ENCODE data around the gene C10orf67. TPM values are rescaled to one million over a fixed set of nuclear protein-coding genes. Genes with fewer than 3 reads are reported as not detected.
"Not testable (repeated sequence)": the region's sequence is repeated elsewhere in the genome, so short reads cannot be mapped to it uniquely, and the experiment has no call there.

The C10orf67 gene
- total RNA-seq, 1 donor from 2014 or later = not detected

- no peak for DNase-seq
Measured at GRCh38 chr10:23322082-23322481, 22.5 kb downstream of the C10orf67 start.

GRCh38 chr10:23319835-23320234, 24.8 kb downstream of the C10orf67 start:
- DNase-seq = no peak

DNA sequence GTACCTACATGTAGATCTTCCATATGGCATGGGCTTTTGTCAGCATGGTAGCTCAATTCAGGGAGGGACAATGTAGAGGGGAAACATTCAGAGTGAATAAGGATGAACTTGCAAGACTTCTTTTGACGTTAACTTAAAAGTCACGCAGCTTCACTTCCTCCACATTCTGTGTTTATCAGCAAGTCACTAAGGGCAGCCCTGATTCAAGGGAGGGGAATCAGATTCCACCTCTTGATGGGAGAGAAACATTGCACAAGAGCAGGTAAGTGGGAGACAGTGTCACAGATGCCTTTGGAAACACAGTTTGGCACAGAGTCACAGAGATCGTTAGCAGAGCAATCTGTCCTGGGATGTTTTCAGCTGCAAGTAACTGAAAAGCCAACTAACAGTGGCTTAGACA, 26.2 kb downstream of the C10orf67 start:
- DNase-seq = no peak

DNA sequence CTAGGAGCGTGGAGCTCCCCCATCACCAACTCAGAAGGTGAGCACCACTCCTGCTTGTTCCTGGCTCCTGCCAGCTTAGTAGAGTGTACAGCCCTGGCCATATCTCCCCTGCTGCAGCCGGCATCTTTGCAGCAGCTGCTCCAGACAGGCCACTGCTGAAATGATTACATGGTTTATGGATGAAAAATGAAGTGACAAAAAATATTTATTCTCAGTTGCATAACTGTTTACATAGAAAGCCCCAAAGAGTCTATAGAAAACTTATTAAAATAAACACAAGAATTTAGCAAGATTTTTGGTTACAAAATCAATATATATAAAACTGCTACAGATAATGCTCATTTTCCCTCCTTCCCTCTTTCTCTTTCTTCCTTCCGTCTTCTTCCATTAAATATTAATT, 27.2 kb downstream of the C10orf67 start:
- no peak for DNase-seq

DNA sequence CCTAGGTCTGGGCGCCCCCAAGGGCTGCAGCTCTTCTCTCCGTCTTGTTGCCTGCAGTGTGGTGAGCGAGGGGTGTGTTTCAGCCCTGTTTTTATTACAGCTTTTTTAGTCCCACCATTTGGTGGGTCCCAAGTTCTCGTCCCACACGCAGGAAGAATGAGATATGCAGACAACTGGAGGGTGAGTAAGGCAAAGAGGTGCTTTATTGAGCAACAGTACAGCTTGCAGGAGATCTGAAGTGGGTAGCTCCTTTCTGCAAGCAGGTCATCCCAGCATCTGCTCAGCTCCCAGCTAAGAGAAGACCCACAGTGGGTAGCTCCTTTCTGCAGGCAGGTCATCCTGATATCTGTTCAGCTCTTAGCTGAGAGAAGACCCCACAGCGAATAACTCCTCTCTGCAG, 28.2 kb downstream of the C10orf67 start:
- DNase-seq = no peak

DNA sequence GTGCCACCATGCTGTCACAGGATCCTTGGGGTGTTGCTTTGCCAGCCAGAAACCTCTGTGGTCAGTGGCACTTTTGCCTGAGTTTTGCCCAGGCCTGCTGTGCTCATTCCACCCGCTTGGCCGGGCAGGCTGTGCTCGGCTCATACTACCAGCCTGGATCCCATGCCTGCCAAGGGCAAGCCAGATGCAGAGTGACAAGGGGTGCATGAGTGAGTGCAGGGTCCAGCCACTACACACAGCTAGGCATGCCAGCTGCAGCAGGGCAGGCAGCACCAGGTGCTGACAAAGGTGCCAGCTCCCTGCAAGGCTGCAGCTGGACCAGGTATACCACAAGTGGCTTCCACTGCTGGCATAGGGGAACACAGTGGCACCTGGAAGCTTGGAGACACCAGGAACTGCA, 28.6 kb downstream of the C10orf67 start:
- DNase-seq = no peak

- DNase-seq = peak; percentile 80
Measured at GRCh38 chr10:23314835-23315239, 29.8 kb downstream of the C10orf67 start.

GRCh38 chr10:23311034-23311433, 33.6 kb downstream of the C10orf67 start:
- DNase-seq = no peak

GRCh38 chr10:23310404-23310803, 34.2 kb downstream of the C10orf67 start:
- no peak for DNase-seq

GRCh38 chr10:23299961-23300360, 44.6 kb downstream of the C10orf67 start:
- not testable (repeated sequence) for DNase-seq

GRCh38 chr10:23294638-23295247, 49.9 kb downstream of the C10orf67 start:
- DNase-seq = peak; percentile 29

DNA sequence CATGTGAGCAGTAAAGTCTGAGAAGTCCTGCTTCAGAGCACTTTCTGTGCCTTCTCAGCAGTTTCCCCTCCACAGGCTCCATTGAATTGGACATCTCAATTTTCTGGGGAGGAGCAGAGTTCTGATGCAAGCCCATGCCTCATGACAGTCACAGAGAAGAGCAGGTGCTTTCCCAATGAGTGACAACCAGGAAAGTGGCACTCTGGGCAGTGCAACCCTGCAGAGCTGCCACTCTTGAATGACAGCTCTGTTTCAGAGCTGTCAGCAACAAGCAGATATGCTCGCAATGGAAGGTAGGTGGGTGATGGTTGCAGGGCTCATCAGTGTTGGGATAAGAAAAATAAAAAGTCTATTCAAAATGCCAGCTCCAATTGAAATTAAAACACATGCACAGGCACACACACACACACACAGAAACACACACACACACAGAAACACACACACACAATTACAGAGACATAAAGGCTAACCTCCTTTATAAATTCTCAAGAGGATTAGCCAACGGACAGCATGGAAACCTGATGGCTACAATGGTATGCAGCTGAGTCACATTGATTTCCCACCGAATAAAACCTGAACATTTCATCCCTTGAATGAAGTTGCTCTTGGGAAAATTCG, 50.5 kb downstream of the C10orf67 start:
- DNase-seq = no peak

DNA sequence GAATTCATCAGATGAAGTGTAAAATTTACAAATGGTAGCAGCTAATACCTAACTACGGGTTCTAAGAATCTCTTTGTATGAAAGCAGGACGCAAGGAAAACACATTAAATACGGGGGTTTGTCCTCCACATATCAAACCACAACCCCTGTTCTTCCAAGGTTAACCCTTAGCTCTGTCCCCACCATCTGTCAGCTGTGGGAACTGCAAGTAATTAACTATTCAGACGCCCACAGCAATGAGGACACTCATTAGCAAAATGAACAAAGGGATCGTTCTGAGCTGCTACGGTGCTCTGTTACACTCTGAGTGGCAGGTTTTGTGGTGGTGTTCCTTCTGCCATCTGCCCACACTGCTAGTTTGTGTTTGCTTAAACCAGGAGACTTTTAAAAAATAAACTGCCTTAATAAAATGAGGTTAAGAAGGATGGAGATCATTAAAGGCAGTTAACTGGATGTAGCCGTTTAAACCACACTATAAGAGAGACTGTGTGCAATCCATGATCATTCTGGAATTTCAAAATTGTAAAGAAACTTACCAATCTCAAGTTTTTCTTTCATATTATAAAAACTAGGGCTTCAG, 51.4 kb downstream of the C10orf67 start:
- DNase-seq = peak; percentile 63

DNA sequence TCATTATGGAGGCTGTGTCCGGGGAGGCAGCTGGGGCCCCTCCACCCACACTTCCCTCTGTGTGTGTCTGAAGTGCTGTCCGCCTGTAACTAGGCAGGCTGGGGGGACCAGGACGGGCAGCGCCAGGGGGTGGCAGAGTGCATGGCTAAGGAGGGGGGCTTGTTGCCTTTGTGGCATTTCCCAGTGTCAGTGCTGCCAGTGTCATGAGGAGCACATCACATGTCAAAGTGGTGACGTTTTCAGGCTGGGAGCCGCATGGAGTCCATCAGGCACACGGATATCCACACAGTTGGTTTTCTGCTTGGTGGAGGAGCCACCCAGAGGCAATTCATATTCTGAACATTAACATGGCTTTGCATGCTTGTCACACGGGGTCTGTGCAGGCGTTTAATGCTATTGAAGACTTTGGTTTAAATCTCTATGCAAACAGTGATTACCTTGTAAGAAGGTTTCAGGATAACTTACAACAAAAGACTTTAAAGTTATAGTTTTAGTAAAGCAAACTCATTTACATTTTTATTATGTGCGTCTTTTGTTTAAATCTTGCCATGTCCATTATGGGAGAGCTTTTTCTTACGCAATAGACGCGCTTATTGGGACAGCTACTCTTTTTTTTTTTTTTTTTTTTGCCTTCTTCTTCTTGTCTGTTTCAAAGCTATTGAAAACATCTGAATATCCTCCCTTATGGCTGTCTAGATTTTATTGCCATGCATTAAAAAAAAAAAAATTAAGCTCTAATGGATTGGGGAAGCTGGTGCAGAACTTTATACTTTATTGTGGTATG, 52.9 kb downstream of the C10orf67 start:
- no peak for DNase-seq

GRCh38 chr10:23284674-23285335, 59.8 kb downstream of the C10orf67 start:
- no peak for DNase-seq

- no peak for DNase-seq
Measured at GRCh38 chr10:23284155-23284554, 60.4 kb downstream of the C10orf67 start.

- DNase-seq = no peak
Measured at GRCh38 chr10:23283680-23284079, 60.9 kb downstream of the C10orf67 start.

DNA sequence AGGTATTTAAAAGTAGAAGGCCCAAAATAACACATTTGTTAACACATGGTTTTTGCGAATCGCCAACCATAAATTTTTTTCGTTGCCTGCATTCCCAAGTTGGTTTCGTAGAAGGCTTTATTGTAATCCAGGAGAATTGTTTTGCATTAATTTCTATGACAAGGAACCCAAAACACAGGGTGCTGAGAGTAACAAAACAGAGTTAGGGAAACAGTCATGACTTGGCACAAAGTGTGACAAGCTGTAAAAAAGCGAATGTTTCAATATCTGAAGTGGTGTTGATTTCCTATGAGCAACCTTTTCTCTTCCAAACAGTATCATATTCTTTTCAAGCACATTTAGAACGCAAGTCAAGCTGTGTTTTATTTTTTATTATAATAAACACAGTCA, 63.6 kb downstream of the C10orf67 start:
- no peak for DNase-seq

GRCh38 chr10:23280419-23281043, 64.1 kb downstream of the C10orf67 start:
- no peak for DNase-seq

DNA sequence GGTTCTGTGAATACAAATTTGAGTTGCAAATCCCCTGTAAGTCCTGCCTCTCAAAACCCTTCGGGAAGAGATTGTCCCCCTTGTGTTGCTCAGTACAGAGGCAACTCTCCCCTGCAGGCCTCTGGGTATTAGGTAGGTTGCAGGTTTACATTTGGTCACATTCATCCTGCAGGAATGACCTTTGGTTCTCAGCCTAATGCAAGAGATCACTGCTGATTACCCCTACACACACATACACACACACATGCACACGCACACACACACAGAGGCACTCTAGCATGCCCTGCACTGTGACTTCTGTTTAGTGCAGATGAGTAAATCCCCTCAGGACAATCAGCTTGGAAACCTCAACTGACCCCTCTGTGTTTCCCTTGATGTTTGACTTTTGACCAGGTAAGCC, 69.2 kb downstream of the C10orf67 start:
- DNase-seq = no peak

DNA sequence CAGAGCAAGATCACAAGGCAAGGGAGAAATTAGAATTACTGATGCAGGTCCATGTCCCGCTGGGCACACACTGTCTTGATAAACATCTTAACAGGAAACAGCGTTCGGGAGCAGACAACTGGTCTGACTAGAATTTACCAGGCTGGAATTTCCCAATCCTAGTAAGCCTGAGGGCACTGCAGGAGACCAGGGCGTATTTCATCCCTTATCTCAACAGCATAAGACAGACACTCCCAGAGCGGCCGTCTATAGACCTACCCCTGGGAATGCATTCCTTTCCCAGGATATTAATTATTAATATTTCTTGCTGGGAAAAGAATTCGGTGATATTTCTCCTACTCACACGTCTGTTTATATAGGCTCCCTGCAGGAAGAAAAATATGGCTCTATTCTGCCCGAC, 70.4 kb downstream of the C10orf67 start:
- not testable (repeated sequence) for DNase-seq

GRCh38 chr10:23270531-23270930, 74.1 kb downstream of the C10orf67 start:
- DNase-seq = no peak
